Keratinocyte (primary cell): Measurements from ENCODE around the gene TARM1.

Source experiments
- EZH2 ChIP-seq: IDR thresholded peaks from one replicate; pipeline ENCODE4 v1.6.1; 2012; ENCODE audit warnings: inconsistent platforms, mild to moderate bottlenecking, low read length, moderate library complexity
- TF ChIP-seq, protein P1 (sequence below), 3 experiments: IDR thresholded peaks in 1 of 3; conservative IDR thresholded peaks in 1 of 3; optimal IDR thresholded peaks in 1 of 3; 2 replicates in 2 of 3; 3 replicates in 1 of 3; pipeline versions ENCODE3 to v1.5.1; 2011; ENCODE audit warnings: low read length in 3 of 3, mild to moderate bottlenecking in 3 of 3, moderate library complexity in 2 of 3, control low read depth in 1 of 3, inconsistent platforms in 1 of 3; ENCODE audit not compliant: insufficient read depth in 2 of 3; ENCODE audit errors: extremely low read depth in 1 of 3

GRCh38 chr19:54029301-54029700 lies 51.9 kb downstream of the TARM1 start:
- TF ChIP-seq, protein P1, sequence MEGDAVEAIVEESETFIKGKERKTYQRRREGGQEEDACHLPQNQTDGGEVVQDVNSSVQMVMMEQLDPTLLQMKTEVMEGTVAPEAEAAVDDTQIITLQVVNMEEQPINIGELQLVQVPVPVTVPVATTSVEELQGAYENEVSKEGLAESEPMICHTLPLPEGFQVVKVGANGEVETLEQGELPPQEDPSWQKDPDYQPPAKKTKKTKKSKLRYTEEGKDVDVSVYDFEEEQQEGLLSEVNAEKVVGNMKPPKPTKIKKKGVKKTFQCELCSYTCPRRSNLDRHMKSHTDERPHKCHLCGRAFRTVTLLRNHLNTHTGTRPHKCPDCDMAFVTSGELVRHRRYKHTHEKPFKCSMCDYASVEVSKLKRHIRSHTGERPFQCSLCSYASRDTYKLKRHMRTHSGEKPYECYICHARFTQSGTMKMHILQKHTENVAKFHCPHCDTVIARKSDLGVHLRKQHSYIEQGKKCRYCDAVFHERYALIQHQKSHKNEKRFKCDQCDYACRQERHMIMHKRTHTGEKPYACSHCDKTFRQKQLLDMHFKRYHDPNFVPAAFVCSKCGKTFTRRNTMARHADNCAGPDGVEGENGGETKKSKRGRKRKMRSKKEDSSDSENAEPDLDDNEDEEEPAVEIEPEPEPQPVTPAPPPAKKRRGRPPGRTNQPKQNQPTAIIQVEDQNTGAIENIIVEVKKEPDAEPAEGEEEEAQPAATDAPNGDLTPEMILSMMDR (optimal IDR thresholded peaks at IDR 0.05 in 1 of 3, IDR thresholded peaks at IDR 0.05 in 1 of 3, conservative IDR thresholded peaks at IDR 0.05 in 1 of 3; ENCODE audit: extremely low read depth in 1 of 3, insufficient read depth in 2 of 3, low read length in 3 of 3): no peak
- TF ChIP-seq EZH2: no peak
